ENCODE data around the gene RAB27B. TPM values are rescaled to one million over a fixed set of nuclear protein-coding genes. Genes with fewer than 3 reads are reported as not detected.

RAB27B gene
- total and polyA plus RNA-seq, 10 of the 15 experiments (the other 5 are each of a cell fraction or from before 2014, with no cell fraction given) = under 0.01 to 0.03 TPM; not detected in 8

DNA sequence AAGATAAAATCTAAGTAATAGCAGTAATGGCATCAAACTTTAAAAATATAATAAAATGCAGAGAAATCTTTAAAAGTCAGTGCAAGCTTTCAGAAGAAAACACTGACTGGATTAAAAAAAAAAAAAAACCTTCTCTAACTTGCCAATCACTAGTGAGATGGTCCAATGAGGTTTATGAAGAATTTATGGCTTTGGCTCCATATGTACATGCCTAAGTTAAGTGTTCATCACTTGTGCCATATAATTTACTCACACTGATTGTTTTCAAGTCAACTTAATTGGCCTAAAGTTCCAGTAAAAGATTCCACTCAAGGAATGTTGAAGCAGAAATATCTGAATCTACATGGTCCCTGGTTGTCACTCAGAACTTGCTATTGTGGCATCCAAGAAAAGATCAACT is 40.7 kb upstream of the RAB27B start:
- no peaks in the 10 kb centered on the region for H3K36me3 ChIP-seq (ENCODE audit: control insufficient read depth in 2 of 2, insufficient read depth in 2 of 2, low read length in 1 of 2)
- H3K4me2 ChIP-seq (ENCODE audit: control insufficient read depth, insufficient read depth) = no peak overlapping the region
- ChIA-PET CTCF (interaction anchor here (1.3 kb wide), 1 partner anchor 9 kb away, joined by 3 read pairs; no protein-coding TSS in a partner anchor), SMC1A (ENCODE audit: uncharacterized antibody, unreplicated experiment) (interaction anchor here (1.0 kb wide), 1 partner anchor 15 kb away, joined by 4 read pairs; no protein-coding TSS in a partner anchor), RAD21 (ENCODE audit: unreplicated experiment) (no interaction called here), POLR2A (no interaction called here)
- H4K20me1 ChIP-seq (ENCODE audit: control insufficient read depth, insufficient read depth) = no peaks in the 10 kb centered on the region
- no peak for DNase-seq (ENCODE audit: low read depth, low spot score)
- H3K27ac ChIP-seq (ENCODE audit: control insufficient read depth, insufficient read depth) = no peak overlapping the region
- H3K4me3 ChIP-seq = no peak overlapping the region
- H3K4me1 ChIP-seq (ENCODE audit: control insufficient read depth, insufficient read depth, low read length) = no peaks in the 10 kb centered on the region
- no TSS peak for BruUV-seq (replicated peaks)
- intact Hi-C loops (cut with micrococcal nuclease; ENCODE audit: unreplicated experiment) (no loop called here), in situ Hi-C loops (cut with MboI) (no loop called here)
- no peak overlapping the region for H3K9ac ChIP-seq (ENCODE audit: control insufficient read depth, insufficient read depth, low read length)
- ATAC-seq = no peak
- no peak for FAIRE-seq
- TF ChIP-seq MYB (IDR thresholded peaks at IDR 0.05; ENCODE audit: borderline replicate concordance, low read depth, low read length) = no peak
- TF ChIP-seq CREM (IDR thresholded peaks at IDR 0.05; ENCODE audit: low read depth) = no peak
- TF ChIP-seq, protein P1, sequence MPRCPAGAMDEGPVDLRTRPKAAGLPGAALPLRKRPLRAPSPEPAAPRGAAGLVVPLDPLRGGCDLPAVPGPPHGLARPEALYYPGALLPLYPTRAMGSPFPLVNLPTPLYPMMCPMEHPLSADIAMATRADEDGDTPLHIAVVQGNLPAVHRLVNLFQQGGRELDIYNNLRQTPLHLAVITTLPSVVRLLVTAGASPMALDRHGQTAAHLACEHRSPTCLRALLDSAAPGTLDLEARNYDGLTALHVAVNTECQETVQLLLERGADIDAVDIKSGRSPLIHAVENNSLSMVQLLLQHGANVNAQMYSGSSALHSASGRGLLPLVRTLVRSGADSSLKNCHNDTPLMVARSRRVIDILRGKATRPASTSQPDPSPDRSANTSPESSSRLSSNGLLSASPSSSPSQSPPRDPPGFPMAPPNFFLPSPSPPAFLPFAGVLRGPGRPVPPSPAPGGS (IDR thresholded peaks at IDR 0.05; ENCODE audit: borderline replicate concordance, insufficient read depth, low read depth, low read length, poor library complexity, severe bottlenecking) = no peak
- H3K27me3 ChIP-seq (replicated peaks in 1 of 2; ENCODE audit: control insufficient read depth in 2 of 2, insufficient read depth in 2 of 2, low read length in 1 of 2) = no peaks in the 10 kb centered on the region
- H3K9me3 ChIP-seq (replicated peaks; ENCODE audit: control insufficient read depth, insufficient read depth, low read length) = no peaks in the 10 kb centered on the region
- H2AFZ ChIP-seq (ENCODE audit: control insufficient read depth, low read depth, low read length) = no peak overlapping the region
- H3K79me2 ChIP-seq (ENCODE audit: control insufficient read depth, insufficient read depth, low read length) = no peaks in the 10 kb centered on the region

DNA sequence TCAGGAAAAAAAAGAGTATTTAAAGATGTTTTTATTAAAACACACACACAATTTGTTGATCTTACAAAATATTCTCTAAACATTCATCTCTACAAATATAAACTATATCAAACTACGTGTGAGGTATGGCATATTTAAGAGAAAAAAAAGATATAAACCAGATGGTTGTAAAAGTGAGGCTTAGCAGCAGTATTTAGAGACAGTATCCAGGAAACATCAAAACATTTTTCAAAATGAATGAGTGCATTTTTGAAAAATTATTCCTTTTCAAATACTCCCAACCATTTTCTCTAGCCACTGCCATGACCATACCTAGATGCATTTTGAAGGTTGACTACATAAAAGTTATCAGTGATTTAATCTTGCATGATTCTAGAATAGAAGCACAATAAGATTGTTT is 38.2 kb upstream of the RAB27B start:
- WGBS (ENCODE audit: insufficient coverage, insufficient replicate concordance, low lambda C conversion rate, missing lambda C conversion rate) = 0% methylated on average over 1 of the region's 1 CpG
- DNase-seq (ENCODE audit: low read depth, low spot score) (no peak), ATAC-seq (no peak), FAIRE-seq (no peak)
- TF ChIP-seq KAT2A (conservative IDR thresholded peaks at IDR 0.05; ENCODE audit: control insufficient read depth, low read depth, low read length) = no peak
- TF ChIP-seq EZH2 (IDR thresholded peaks at IDR 0.05; ENCODE audit: borderline replicate concordance, control insufficient read depth, low read depth, low read length) = no peak
- TF ChIP-seq, protein P2, sequence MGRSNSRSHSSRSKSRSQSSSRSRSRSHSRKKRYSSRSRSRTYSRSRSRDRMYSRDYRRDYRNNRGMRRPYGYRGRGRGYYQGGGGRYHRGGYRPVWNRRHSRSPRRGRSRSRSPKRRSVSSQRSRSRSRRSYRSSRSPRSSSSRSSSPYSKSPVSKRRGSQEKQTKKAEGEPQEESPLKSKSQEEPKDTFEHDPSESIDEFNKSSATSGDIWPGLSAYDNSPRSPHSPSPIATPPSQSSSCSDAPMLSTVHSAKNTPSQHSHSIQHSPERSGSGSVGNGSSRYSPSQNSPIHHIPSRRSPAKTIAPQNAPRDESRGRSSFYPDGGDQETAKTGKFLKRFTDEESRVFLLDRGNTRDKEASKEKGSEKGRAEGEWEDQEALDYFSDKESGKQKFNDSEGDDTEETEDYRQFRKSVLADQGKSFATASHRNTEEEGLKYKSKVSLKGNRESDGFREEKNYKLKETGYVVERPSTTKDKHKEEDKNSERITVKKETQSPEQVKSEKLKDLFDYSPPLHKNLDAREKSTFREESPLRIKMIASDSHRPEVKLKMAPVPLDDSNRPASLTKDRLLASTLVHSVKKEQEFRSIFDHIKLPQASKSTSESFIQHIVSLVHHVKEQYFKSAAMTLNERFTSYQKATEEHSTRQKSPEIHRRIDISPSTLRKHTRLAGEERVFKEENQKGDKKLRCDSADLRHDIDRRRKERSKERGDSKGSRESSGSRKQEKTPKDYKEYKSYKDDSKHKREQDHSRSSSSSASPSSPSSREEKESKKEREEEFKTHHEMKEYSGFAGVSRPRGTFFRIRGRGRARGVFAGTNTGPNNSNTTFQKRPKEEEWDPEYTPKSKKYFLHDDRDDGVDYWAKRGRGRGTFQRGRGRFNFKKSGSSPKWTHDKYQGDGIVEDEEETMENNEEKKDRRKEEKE (IDR thresholded peaks at IDR 0.05) = no peak
- TF ChIP-seq, protein P3, sequence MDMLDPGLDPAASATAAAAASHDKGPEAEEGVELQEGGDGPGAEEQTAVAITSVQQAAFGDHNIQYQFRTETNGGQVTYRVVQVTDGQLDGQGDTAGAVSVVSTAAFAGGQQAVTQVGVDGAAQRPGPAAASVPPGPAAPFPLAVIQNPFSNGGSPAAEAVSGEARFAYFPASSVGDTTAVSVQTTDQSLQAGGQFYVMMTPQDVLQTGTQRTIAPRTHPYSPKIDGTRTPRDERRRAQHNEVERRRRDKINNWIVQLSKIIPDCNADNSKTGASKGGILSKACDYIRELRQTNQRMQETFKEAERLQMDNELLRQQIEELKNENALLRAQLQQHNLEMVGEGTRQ (IDR thresholded peaks at IDR 0.05; ENCODE audit: borderline replicate concordance, low read depth, low read length) = no peak
- intact Hi-C loops (cut with micrococcal nuclease; ENCODE audit: unreplicated experiment) = no loop called here
- no TSS peak for BruUV-seq (replicated peaks)
- in situ Hi-C loops (cut with MboI) = no loop called here
- Histone ChIP-seq H3K27ac (ENCODE audit: control insufficient read depth, insufficient read depth) (no peak overlapping the region), H3K36me3 (ENCODE audit: control insufficient read depth in 2 of 2, insufficient read depth in 2 of 2, low read length in 1 of 2) (no peaks in the 10 kb centered on the region), H3K9me3 (replicated peaks; ENCODE audit: control insufficient read depth, insufficient read depth, low read length) (no peaks in the 10 kb centered on the region), H3K4me3 (no peak overlapping the region), H3K79me2 (ENCODE audit: control insufficient read depth, insufficient read depth, low read length) (no peaks in the 10 kb centered on the region), H3K4me2 (ENCODE audit: control insufficient read depth, insufficient read depth) (no peak overlapping the region), H4K20me1 (ENCODE audit: control insufficient read depth, insufficient read depth) (no peaks in the 10 kb centered on the region), H3K4me1 (ENCODE audit: control insufficient read depth, insufficient read depth, low read length) (no peaks in the 10 kb centered on the region), H2AFZ (ENCODE audit: control insufficient read depth, low read depth, low read length) (no peak overlapping the region), H3K27me3 (replicated peaks in 1 of 2; ENCODE audit: control insufficient read depth in 2 of 2, insufficient read depth in 2 of 2, low read length in 1 of 2) (no peaks in the 10 kb centered on the region), H3K9ac (ENCODE audit: control insufficient read depth, insufficient read depth, low read length) (no peak overlapping the region)
- ChIA-PET POLR2A (no interaction called here), SMC1A (ENCODE audit: uncharacterized antibody, unreplicated experiment) (interaction anchor here (0.6 kb wide), 1 partner anchor 811 kb away, joined by 3 read pairs; no protein-coding TSS in a partner anchor), RAD21 (ENCODE audit: unreplicated experiment) (no interaction called here), CTCF (no interaction called here)
